Measurements from ENCODE around the gene PRM1. TPM values are rescaled to one million over a fixed set of nuclear protein-coding genes. Genes with fewer than 3 reads are reported as not detected.

PRM1 gene
- total RNA-seq, 1 donor from 2014 or later = not detected

DNA sequence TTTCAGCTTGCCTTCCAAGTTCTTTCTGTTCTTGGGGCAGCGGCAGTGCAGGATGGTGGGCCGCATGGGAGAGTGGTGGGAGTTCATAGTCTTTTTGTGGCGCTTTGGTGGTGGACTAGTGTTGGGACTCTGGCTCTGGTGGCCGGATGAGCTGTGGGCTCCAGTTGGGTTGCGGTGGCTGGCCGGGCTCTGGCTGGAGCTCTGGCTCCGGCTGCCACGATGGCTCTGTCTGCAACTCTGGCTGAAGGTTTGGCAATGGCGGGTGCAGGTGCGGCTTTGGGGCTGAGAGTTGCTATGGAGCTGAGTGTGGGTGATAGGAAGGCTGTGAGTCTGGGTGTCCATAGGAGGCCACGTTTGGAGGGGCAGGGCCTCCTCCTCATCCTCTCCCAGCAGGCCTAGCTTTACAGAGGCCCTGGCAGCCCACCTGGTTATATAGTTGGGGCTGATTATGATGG, 12.2 kb downstream of the PRM1 start, which contains the start of gene TNP2:
Gene TNP2 (minus strand): TSS at position 405 of the 455 bp plus-strand sequence. CDS start 63 bp downstream, at position 342.
- FAIRE-seq = no peak
- TF ChIP-seq CTCF (IDR thresholded peaks at IDR 0.05; ENCODE audit: insufficient read depth, low read length, severe bottlenecking) = no peak
- Histone ChIP-seq H3K4me3 (ENCODE audit: low read depth, low read length) (no peak within 1 kb of the TSS), H3K27me3 (ENCODE audit: control insufficient read depth, insufficient read depth, low read length) (peaks cover 5% of the 10 kb centered on the region), H3K36me3 (ENCODE audit: control insufficient read depth, insufficient read depth, low read length) (no peaks in the 10 kb centered on the region)
- DNase-seq (ENCODE audit: low read depth) = no peak

- no peak for FAIRE-seq
- Histone ChIP-seq H3K36me3 (ENCODE audit: control insufficient read depth, insufficient read depth, low read length) (no peaks in the 10 kb centered on the region), H3K4me3 (ENCODE audit: low read depth, low read length) (no peak overlapping the region), H3K27me3 (ENCODE audit: control insufficient read depth, insufficient read depth, low read length) (peaks cover 5% of the 10 kb centered on the region)
- TF ChIP-seq CTCF (IDR thresholded peaks at IDR 0.05; ENCODE audit: insufficient read depth, low read length, severe bottlenecking) = no peak
- DNase-seq (ENCODE audit: low read depth) = no peak
Observed at GRCh38 chr16:11265124-11265523, 16.0 kb downstream of the PRM1 start.

- Histone ChIP-seq H3K4me3 (ENCODE audit: low read depth, low read length) (no peak overlapping the region), H3K36me3 (ENCODE audit: control insufficient read depth, insufficient read depth, low read length) (no peaks in the 10 kb centered on the region), H3K27me3 (ENCODE audit: control insufficient read depth, insufficient read depth, low read length) (peaks cover 5% of the 10 kb centered on the region)
- TF ChIP-seq CTCF (IDR thresholded peaks at IDR 0.05; ENCODE audit: insufficient read depth, low read length, severe bottlenecking) = no peak
- no peak for FAIRE-seq
- no peak for DNase-seq (ENCODE audit: low read depth)
Observed at GRCh38 chr16:11264155-11264832, 16.8 kb downstream of the PRM1 start.

DNA sequence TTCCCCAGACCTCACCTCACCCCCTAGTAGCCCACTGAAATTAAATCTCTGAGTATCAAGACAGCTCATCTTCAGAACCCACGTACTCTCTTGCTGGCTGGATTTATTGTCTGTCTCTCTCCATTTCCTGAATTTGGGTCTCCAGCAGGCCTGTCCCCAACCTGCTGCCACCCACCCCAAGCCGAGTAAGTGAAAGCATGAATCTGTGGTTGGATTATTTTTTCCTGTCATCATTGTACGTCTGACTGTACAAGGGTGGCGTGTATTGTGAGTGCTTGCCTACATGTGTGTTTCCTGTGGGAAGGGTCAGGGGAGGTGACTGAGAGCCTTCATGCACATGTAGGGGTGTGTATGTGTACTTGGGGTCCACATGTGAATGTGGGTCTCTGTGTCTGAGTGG, 17.4 kb downstream of the PRM1 start:
- Histone ChIP-seq H3K27me3 (ENCODE audit: control insufficient read depth, insufficient read depth, low read length) (peaks cover 5% of the 10 kb centered on the region), H3K36me3 (ENCODE audit: control insufficient read depth, insufficient read depth, low read length) (no peaks in the 10 kb centered on the region), H3K4me3 (ENCODE audit: low read depth, low read length) (no peak overlapping the region)
- DNase-seq (ENCODE audit: low read depth) (no peak), FAIRE-seq (no peak)
- TF ChIP-seq CTCF (IDR thresholded peaks at IDR 0.05; ENCODE audit: insufficient read depth, low read length, severe bottlenecking) = no peak

DNA sequence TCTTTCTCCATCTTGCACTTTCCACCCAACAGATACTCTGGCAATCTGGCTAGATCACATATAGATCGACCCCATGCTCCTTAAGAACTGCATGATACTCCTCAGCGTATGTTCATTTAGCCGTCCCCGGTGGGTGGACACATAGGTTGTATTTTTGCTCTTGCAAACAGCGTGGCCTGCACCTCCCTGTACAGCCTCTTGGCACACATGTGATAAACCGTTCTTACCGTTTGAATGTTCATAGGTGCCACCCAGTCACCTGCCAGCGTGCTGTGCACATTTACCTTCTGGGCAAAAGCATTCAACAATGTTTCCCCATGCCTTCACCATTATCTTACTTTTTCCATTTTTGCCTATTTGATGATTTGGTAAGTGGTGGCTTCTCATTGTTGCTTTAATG, 18.2 kb downstream of the PRM1 start:
- Histone ChIP-seq H3K36me3 (ENCODE audit: control insufficient read depth, insufficient read depth, low read length) (no peaks in the 10 kb centered on the region), H3K4me3 (ENCODE audit: low read depth, low read length) (no peak overlapping the region), H3K27me3 (ENCODE audit: control insufficient read depth, insufficient read depth, low read length) (peaks cover 5% of the 10 kb centered on the region)
- TF ChIP-seq CTCF (IDR thresholded peaks at IDR 0.05; ENCODE audit: insufficient read depth, low read length, severe bottlenecking) = no peak
- DNase-seq (ENCODE audit: low read depth) (no peak), FAIRE-seq (no peak)

GRCh38 chr16:11260596-11260966, 20.5 kb downstream of the PRM1 start:
- TF ChIP-seq CTCF (IDR thresholded peaks at IDR 0.05; ENCODE audit: insufficient read depth, low read length, severe bottlenecking) = no peak
- FAIRE-seq (no peak), DNase-seq (ENCODE audit: low read depth) (no peak)
- Histone ChIP-seq H3K4me3 (ENCODE audit: low read depth, low read length) (no peak overlapping the region), H3K27me3 (ENCODE audit: control insufficient read depth, insufficient read depth, low read length) (peaks cover 4% of the 10 kb centered on the region), H3K36me3 (ENCODE audit: control insufficient read depth, insufficient read depth, low read length) (no peaks in the 10 kb centered on the region)

Data from bronchial epithelial cell (primary cell).